ENCODE data around the gene PADI6.
"Not testable (repeated sequence)": the region's sequence is repeated elsewhere in the genome, so short reads cannot be mapped to it uniquely, and the experiment has no call there.

PADI6 gene

GRCh38 chr1:17405898-17406759, 34.1 kb downstream of the PADI6 start:
- peak; percentile 49 for DNase-seq

- not testable (repeated sequence) for DNase-seq
Measured at GRCh38 chr1:17406760-17407475, 34.9 kb downstream of the PADI6 start.

- not testable (repeated sequence) for DNase-seq
Measured at GRCh38 chr1:17407786-17408514, 36.0 kb downstream of the PADI6 start.

GRCh38 chr1:17409391-17409811, 37.4 kb downstream of the PADI6 start:
- DNase-seq, result no peak

- DNase-seq, result no peak
Measured at GRCh38 chr1:17412093-17412870, 40.3 kb downstream of the PADI6 start.

GRCh38 chr1:17414022-17414421, 42.0 kb downstream of the PADI6 start:
- DNase-seq, result no peak

GRCh38 chr1:17416389-17416788, 44.4 kb downstream of the PADI6 start:
- no peak for DNase-seq

- peak; percentile 66 for DNase-seq
Measured at GRCh38 chr1:17419626-17420328, 47.8 kb downstream of the PADI6 start.

- DNase-seq, result no peak
Measured at GRCh38 chr1:17420391-17420918, 48.5 kb downstream of the PADI6 start.

GRCh38 chr1:17422461-17422860, 50.5 kb downstream of the PADI6 start:
- no peak for DNase-seq

GRCh38 chr1:17423781-17424245, 51.8 kb downstream of the PADI6 start:
- no peak for DNase-seq

GRCh38 chr1:17425806-17426600, 54.0 kb downstream of the PADI6 start:
- no peak for DNase-seq

- DNase-seq, result no peak
Measured at GRCh38 chr1:17427696-17428660, 56.0 kb downstream of the PADI6 start.

- DNase-seq, result no peak
Measured at GRCh38 chr1:17429183-17429582, 57.2 kb downstream of the PADI6 start.

GRCh38 chr1:17432412-17432811, 60.4 kb downstream of the PADI6 start:
- no peak for DNase-seq

GRCh38 chr1:17433261-17433660, 61.3 kb downstream of the PADI6 start:
- DNase-seq, result no peak

- DNase-seq, result no peak
Measured at GRCh38 chr1:17434016-17434415, 62.0 kb downstream of the PADI6 start.

- DNase-seq, result no peak
Measured at GRCh38 chr1:17434601-17435000, 62.6 kb downstream of the PADI6 start.

- DNase-seq, result no peak
Measured at GRCh38 chr1:17436380-17437174, 64.6 kb downstream of the PADI6 start.

All from activated CD4-positive, alpha-beta T cell treated with anti-CD3 and anti-CD28 coated beads, Interleukin-2, amount 50 U/mL, for 1 hour (primary cell).